Measurements from ENCODE around the gene PLXNA4.

Gene PLXNA4

DNA sequence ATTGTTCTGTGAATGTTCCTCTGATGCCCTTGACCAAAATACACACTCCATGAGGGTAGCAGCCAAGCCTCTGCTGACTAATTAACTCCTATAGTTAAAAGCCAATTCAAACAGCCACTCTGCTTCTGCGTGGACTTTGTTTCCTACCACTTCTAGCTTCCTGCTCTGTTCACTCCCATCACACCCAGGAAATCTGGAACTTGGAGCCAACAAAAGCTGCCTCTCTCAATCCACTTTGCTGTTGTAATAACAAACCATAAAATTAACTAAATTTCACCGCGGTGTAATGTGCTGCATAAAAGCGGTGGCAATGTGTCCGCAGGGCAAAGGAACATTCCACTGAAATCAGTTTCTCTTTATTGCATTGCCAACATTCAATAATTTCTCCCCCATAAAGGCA, 239.5 kb downstream of the PLXNA4 start:
- Histone ChIP-seq H3K27me3 (ENCODE audit: low read length) (no peaks in the 10 kb centered on the region), H3K9me3 (ENCODE audit: insufficient read depth, low read length) (no peaks in the 10 kb centered on the region), H3F3A (ENCODE audit: insufficient read depth) (no peaks in the 10 kb centered on the region), H3K4me3 (ENCODE audit: insufficient read depth, low read length, poor library complexity, severe bottlenecking) (no peak overlapping the region), H2AFZ (ENCODE audit: low read depth, low read length, severe bottlenecking) (no peak overlapping the region), H4K20me1 (ENCODE audit: low read depth, low read length) (no peaks in the 10 kb centered on the region), H3K9me2 (replicated peaks; ENCODE audit: insufficient read depth, low read length) (no peaks in the 10 kb centered on the region), H3K79me2 (ENCODE audit: insufficient read depth, low read length) (no peaks in the 10 kb centered on the region), H3K36me3 (ENCODE audit: low read length) (no peaks in the 10 kb centered on the region), H3K4me2 (ENCODE audit: low read depth, low read length, poor library complexity, severe bottlenecking) (no peak overlapping the region), H3K9ac (ENCODE audit: low read length) (no peak overlapping the region), H3K27ac (ENCODE audit: low read depth, low read length) (no peak overlapping the region)
- TF ChIP-seq, protein P1, sequence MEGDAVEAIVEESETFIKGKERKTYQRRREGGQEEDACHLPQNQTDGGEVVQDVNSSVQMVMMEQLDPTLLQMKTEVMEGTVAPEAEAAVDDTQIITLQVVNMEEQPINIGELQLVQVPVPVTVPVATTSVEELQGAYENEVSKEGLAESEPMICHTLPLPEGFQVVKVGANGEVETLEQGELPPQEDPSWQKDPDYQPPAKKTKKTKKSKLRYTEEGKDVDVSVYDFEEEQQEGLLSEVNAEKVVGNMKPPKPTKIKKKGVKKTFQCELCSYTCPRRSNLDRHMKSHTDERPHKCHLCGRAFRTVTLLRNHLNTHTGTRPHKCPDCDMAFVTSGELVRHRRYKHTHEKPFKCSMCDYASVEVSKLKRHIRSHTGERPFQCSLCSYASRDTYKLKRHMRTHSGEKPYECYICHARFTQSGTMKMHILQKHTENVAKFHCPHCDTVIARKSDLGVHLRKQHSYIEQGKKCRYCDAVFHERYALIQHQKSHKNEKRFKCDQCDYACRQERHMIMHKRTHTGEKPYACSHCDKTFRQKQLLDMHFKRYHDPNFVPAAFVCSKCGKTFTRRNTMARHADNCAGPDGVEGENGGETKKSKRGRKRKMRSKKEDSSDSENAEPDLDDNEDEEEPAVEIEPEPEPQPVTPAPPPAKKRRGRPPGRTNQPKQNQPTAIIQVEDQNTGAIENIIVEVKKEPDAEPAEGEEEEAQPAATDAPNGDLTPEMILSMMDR (IDR thresholded peaks at IDR 0.05; ENCODE audit: insufficient read depth, low read length, poor library complexity, severe bottlenecking) = no peak
- no peak for TF ChIP-seq EZH2phosphoT487 (conservative IDR thresholded peaks at IDR 0.05; ENCODE audit: low read length)

DNA sequence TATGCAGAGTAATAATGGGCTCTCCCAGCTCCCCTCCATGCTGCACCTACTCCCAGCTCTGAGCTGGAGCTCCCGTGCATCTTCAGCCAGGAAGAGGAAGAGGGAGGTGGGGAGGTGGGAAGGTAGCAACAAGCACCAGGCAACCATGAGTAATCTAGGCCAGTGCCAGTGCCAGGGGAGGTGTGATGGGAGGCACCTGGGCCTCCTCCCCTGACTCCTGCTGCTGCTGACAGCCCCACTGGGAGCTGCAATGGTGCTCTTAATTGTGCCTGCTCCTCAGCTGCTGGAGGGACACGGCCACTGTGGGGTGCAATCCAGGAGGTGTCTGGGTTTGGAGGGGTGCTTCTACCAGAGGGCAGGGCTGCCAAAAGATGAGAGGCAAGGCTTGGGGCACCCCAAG, 243.0 kb downstream of the PLXNA4 start:
- no peak overlapping the region for H3K4me2 ChIP-seq (ENCODE audit: low read depth, low read length, poor library complexity, severe bottlenecking)
- no peaks in the 10 kb centered on the region for H3K27me3 ChIP-seq (ENCODE audit: low read length)
- H3K36me3 ChIP-seq (ENCODE audit: low read length) = no peaks in the 10 kb centered on the region
- H3K9me3 ChIP-seq (ENCODE audit: insufficient read depth, low read length) = no peaks in the 10 kb centered on the region
- H3K27ac ChIP-seq (ENCODE audit: low read depth, low read length) = no peak overlapping the region
- H3F3A ChIP-seq (ENCODE audit: insufficient read depth) = no peaks in the 10 kb centered on the region
- TF ChIP-seq EZH2phosphoT487 (conservative IDR thresholded peaks at IDR 0.05; ENCODE audit: low read length) = no peak
- TF ChIP-seq, protein P1 (IDR thresholded peaks at IDR 0.05; ENCODE audit: insufficient read depth, low read length, poor library complexity, severe bottlenecking) = no peak
- no peaks in the 10 kb centered on the region for H3K79me2 ChIP-seq (ENCODE audit: insufficient read depth, low read length)
- no peak overlapping the region for H3K4me3 ChIP-seq (ENCODE audit: insufficient read depth, low read length, poor library complexity, severe bottlenecking)
- no peak overlapping the region for H3K9ac ChIP-seq (ENCODE audit: low read length)
- no peaks in the 10 kb centered on the region for H4K20me1 ChIP-seq (ENCODE audit: low read depth, low read length)
- no peak overlapping the region for H2AFZ ChIP-seq (ENCODE audit: low read depth, low read length, severe bottlenecking)
- no peaks in the 10 kb centered on the region for H3K9me2 ChIP-seq (replicated peaks; ENCODE audit: insufficient read depth, low read length)

DNA sequence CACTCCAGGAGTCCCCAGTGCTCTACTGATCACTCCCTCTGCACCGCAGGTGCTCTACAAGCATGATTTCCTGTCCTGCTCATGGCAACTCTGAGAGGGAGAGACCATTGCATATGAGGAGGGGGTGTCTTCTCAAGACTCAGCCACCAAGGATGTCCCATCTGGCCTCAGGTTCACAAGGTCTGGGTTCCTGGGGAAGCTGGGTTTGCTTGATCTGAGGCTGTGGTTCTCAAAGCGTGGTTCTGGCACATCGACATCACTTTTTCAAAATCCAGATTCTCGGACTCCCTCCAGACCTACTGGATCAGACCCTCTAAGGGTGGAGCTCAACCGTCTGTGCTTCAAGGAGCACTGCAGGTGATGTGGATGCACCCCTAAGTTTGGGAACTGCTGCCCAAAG, 247.5 kb downstream of the PLXNA4 start:
- no peaks in the 10 kb centered on the region for H3K9me2 ChIP-seq (replicated peaks; ENCODE audit: insufficient read depth, low read length)
- no peaks in the 10 kb centered on the region for H3K79me2 ChIP-seq (ENCODE audit: insufficient read depth, low read length)
- H3K27ac ChIP-seq (ENCODE audit: low read depth, low read length) = no peak overlapping the region
- TF ChIP-seq, protein P1 (IDR thresholded peaks at IDR 0.05; ENCODE audit: insufficient read depth, low read length, poor library complexity, severe bottlenecking) = no peak
- TF ChIP-seq EZH2phosphoT487 (conservative IDR thresholded peaks at IDR 0.05; ENCODE audit: low read length) = no peak
- H3F3A ChIP-seq (ENCODE audit: insufficient read depth) = no peaks in the 10 kb centered on the region
- H2AFZ ChIP-seq (ENCODE audit: low read depth, low read length, severe bottlenecking) = no peak overlapping the region
- no peak overlapping the region for H3K9ac ChIP-seq (ENCODE audit: low read length)
- no peaks in the 10 kb centered on the region for H3K36me3 ChIP-seq (ENCODE audit: low read length)
- no peaks in the 10 kb centered on the region for H4K20me1 ChIP-seq (ENCODE audit: low read depth, low read length)
- H3K9me3 ChIP-seq (ENCODE audit: insufficient read depth, low read length) = no peaks in the 10 kb centered on the region
- no peak overlapping the region for H3K4me3 ChIP-seq (ENCODE audit: insufficient read depth, low read length, poor library complexity, severe bottlenecking)
- H3K27me3 ChIP-seq (ENCODE audit: low read length) = no peaks in the 10 kb centered on the region
- H3K4me2 ChIP-seq (ENCODE audit: low read depth, low read length, poor library complexity, severe bottlenecking) = no peak overlapping the region
